ENCODE measurements around the gene MYBPHL. TPM values are rescaled to one million over a fixed set of nuclear protein-coding genes. Genes with fewer than 3 reads are reported as not detected.

MYBPHL gene, protein sequence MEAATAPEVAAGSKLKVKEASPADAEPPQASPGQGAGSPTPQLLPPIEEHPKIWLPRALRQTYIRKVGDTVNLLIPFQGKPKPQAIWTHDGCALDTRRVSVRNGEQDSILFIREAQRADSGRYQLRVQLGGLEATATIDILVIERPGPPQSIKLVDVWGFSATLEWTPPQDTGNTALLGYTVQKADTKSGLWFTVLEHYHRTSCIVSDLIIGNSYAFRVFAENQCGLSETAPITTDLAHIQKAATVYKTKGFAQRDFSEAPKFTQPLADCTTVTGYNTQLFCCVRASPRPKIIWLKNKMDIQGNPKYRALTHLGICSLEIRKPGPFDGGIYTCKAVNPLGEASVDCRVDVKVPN
- not detected for total RNA-seq

DNA sequence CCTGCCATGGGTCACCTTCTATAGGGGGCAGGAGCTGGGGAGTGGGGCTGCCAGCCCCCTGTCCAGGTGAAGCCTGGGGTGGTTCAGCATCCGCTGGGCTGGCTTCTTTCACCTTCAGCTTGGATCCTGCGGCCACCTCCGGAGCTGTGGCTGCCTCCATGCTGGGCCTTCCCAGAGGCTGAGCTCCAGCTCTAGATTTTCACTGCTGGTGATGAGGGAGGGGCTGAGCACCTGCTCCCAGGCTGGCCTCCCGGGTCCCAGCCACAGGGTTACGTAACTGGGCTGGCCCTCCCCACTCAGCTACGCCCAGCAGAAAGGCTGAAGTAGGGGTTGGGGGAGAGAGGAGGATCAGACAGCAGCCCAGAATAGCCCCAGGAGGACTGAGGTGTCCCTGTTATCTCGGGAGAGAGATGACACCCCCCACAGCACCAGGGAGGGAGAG, at the start of gene MYBPHL:
Gene MYBPHL (minus strand): TSS at position 180 of the 442 bp plus-strand sequence. CDS start 20 bp downstream, at position 160.
- Mint-ChIP-seq H3K36me3 (ENCODE audit: low read depth) (no peaks in the 10 kb centered on the region), H3K4me3 (no peak within 1 kb of the TSS), H3K9me3 (no peaks in the 10 kb centered on the region), H3K27ac (no peak within 1 kb of the TSS), H3K4me1 (ENCODE audit: low read depth) (no peaks in the 10 kb centered on the region), H3K27me3 (no peaks in the 10 kb centered on the region)
- ChIA-PET CTCF (interaction anchor here (1.1 to 2.7 kb wide), 3 partner anchors 29 to 95 kb away, joined by 4 to 9 read pairs (median 4); no protein-coding TSS in a partner anchor), POLR2A (interaction anchor here (1.2 kb wide), 1 partner anchor 24 kb away, joined by 3 read pairs; the partner anchor contains the start of gene PSRC1)
- ATAC-seq (no peak), DNase-seq (no peak)
- TF ChIP-seq, protein P1, sequence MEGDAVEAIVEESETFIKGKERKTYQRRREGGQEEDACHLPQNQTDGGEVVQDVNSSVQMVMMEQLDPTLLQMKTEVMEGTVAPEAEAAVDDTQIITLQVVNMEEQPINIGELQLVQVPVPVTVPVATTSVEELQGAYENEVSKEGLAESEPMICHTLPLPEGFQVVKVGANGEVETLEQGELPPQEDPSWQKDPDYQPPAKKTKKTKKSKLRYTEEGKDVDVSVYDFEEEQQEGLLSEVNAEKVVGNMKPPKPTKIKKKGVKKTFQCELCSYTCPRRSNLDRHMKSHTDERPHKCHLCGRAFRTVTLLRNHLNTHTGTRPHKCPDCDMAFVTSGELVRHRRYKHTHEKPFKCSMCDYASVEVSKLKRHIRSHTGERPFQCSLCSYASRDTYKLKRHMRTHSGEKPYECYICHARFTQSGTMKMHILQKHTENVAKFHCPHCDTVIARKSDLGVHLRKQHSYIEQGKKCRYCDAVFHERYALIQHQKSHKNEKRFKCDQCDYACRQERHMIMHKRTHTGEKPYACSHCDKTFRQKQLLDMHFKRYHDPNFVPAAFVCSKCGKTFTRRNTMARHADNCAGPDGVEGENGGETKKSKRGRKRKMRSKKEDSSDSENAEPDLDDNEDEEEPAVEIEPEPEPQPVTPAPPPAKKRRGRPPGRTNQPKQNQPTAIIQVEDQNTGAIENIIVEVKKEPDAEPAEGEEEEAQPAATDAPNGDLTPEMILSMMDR (IDR thresholded peaks at IDR 0.05) = no peak
- intact Hi-C loops (cut with micrococcal nuclease) = no loop called here

DNA sequence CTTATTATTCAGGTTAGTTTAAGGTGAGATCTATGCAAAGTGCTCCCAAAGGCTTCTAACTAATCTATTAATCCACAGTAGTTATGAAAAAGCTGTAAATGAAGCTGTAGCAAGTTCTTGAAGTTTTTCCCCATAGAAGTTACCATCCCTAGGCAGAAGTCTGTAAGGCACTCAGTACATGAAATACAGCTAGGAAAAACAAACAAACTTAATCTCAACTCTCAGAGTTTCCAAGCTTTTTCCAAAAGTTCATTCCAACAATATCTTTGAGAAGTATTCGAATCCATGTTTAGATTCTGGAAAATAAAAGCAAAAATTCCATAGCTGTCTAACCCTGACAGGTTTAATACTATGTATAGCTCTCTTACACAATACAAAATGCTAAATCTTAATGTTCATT, 49.7 kb upstream of the MYBPHL start:
- TF ChIP-seq, protein P1 (IDR thresholded peaks at IDR 0.05) = no peak
- Mint-ChIP-seq H3K4me3 (no peak overlapping the region), H3K27me3 (no peaks in the 10 kb centered on the region), H3K9me3 (no peaks in the 10 kb centered on the region), H3K27ac (no peak overlapping the region), H3K4me1 (ENCODE audit: low read depth) (no peaks in the 10 kb centered on the region), H3K36me3 (ENCODE audit: low read depth) (no peaks in the 10 kb centered on the region)
- ChIA-PET CTCF (interaction anchor here (1.2 to 1.9 kb wide), 2 partner anchors 78 to 117 kb away, joined by 3 to 4 read pairs; no protein-coding TSS in a partner anchor), POLR2A (interaction anchor here (0.9 kb wide), 1 partner anchor 257 kb away, joined by 3 read pairs; no protein-coding TSS in a partner anchor)
- DNase-seq (no peak), ATAC-seq (no peak)
- intact Hi-C loops (cut with micrococcal nuclease) = no loop called here

DNA sequence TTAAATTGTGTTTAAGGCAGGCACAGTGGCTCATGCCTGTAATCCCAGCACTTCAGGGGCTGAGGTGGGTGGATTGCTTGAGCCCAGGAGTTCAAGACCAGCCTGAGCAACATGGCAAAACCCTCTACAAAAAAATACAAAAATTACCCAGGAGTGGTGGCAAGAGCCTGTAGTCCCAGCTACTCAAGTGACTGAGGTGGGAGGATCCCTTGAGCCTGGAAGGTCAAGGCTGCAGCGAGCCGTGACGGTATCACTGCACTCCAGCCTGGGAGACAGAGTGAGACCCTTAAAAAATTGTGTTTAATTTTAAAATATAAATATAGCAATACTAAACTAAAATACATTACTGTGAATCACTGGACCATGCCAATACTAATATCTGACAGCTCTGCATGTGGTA, 48.1 kb upstream of the MYBPHL start:
- CTCF ChIA-PET = no interaction called here
- no peaks in the 10 kb centered on the region for H3K9me3 Mint-ChIP-seq
- no peak for ATAC-seq
- H3K27ac Mint-ChIP-seq = no peak overlapping the region
- POLR2A ChIA-PET = no interaction called here
- TF ChIP-seq, protein P1 (IDR thresholded peaks at IDR 0.05) = no peak
- H3K36me3 Mint-ChIP-seq (ENCODE audit: low read depth) = no peaks in the 10 kb centered on the region
- H3K4me3 Mint-ChIP-seq = no peak overlapping the region
- intact Hi-C loops (cut with micrococcal nuclease) = no loop called here
- DNase-seq = no peak
- H3K27me3 Mint-ChIP-seq = no peaks in the 10 kb centered on the region
- no peaks in the 10 kb centered on the region for H3K4me1 Mint-ChIP-seq (ENCODE audit: low read depth)

DNA sequence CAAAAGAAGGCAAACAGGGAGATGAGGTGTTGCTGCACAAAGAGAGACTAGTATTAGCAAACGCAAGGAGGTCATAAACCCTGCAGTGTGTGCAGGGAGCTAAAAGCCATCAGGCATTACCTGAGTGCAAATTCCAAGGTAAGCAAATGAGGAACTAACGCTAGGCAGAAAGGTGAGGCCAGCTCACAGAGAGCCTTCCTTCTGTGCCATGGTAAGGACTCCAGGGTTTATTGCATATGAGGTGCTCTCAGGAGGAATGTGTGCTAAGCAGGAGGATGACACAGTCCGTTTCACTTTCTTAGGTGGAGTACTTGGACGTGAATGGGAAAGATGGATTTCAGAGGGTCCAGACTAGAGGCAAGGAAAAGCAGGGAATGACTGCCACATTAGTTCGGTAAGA, 44.6 kb upstream of the MYBPHL start:
- H3K4me1 Mint-ChIP-seq (ENCODE audit: low read depth) = no peaks in the 10 kb centered on the region
- no peaks in the 10 kb centered on the region for H3K27me3 Mint-ChIP-seq
- intact Hi-C loops (cut with micrococcal nuclease) = no loop called here
- ChIA-PET POLR2A (interaction anchor here (0.7 kb wide), 1 partner anchor 112 kb away, joined by 3 read pairs; no protein-coding TSS in a partner anchor), CTCF (interaction anchor here (1.6 to 1.7 kb wide), 2 partner anchors 48 to 181 kb away, joined by 3 to 4 read pairs; no protein-coding TSS in a partner anchor)
- DNase-seq = no peak
- no peak overlapping the region for H3K27ac Mint-ChIP-seq
- H3K9me3 Mint-ChIP-seq = no peaks in the 10 kb centered on the region
- H3K36me3 Mint-ChIP-seq (ENCODE audit: low read depth) = no peaks in the 10 kb centered on the region
- no peak for ATAC-seq
- TF ChIP-seq, protein P1 (IDR thresholded peaks at IDR 0.05) = no peak
- H3K4me3 Mint-ChIP-seq = no peak overlapping the region

DNA sequence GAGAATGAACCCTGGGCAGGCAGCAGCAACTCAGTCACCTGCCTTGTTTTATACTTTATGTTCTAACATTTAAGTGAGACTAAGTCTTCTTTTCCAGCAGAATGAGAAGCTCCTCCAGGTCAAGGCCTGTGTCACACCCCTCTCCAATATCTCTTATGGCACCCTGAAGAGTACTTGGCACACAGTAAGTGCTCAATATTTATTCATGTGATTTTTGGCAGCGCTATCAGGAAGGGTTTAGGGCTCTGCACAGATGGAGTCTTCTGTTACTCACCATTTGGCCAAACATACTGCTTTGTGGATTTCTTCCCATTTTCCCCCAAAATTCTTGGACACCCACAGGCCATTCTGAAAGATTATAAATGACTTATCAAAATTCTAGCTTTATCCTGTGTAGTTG, 43.8 kb upstream of the MYBPHL start:
- Mint-ChIP-seq H3K4me3 (no peak overlapping the region), H3K27me3 (no peaks in the 10 kb centered on the region), H3K9me3 (no peaks in the 10 kb centered on the region), H3K4me1 (ENCODE audit: low read depth) (no peaks in the 10 kb centered on the region), H3K27ac (no peak overlapping the region), H3K36me3 (ENCODE audit: low read depth) (no peaks in the 10 kb centered on the region)
- CTCF ChIA-PET = interaction anchor here (1.0 kb wide), 1 partner anchor 181 kb away, joined by 3 read pairs; no protein-coding TSS in a partner anchor
- DNase-seq (no peak), ATAC-seq (no peak)
- intact Hi-C loops (cut with micrococcal nuclease) = no loop called here
- POLR2A ChIA-PET = interaction anchor here (0.7 kb wide), 1 partner anchor 111 kb away, joined by 3 read pairs; no protein-coding TSS in a partner anchor
- TF ChIP-seq, protein P1 (IDR thresholded peaks at IDR 0.05) = no peak

Measured in activated CD8-positive, alpha-beta T cell treated with anti-CD3 and anti-CD28 coated beads for 36 hours (primary cell).